Heart left ventricle (tissue), 16 donors: Measurements from ENCODE around the gene NTRK3. TPM values are rescaled to one million over a fixed set of nuclear protein-coding genes. Genes with fewer than 3 reads are reported as not detected.

Experiments used
- ATAC-seq, 4 donors: fragments of 200-7000 bp; cut with Tn5 transposase; one replicate each; pipeline ENCODE4 v1.9.1; 2020 to 2022; ENCODE audit warnings: moderate library complexity in 4 of 4, mild to moderate bottlenecking in 3 of 4, moderate number of reproducible peaks in 1 of 4
- DNase-seq, 5 donors: peaks; one replicate each; pipeline ENCODE4 v3.0.0-alpha.2; 2020
- H3K27ac ChIP-seq, 12 donors: fragments of 200-600 bp; sonication (generic) in 4 of 12; one replicate each; pipeline versions ENCODE4 v1.5.0 to v1.8.0; 2016 to 2022; ENCODE audit warnings: mild to moderate bottlenecking in 2 of 12
- H3K27me3 ChIP-seq, 9 donors: fragments of 200-600 bp; sonication (generic) in 2 of 9; one replicate each; pipeline versions ENCODE4 v1.5.1 to v1.8.0; 2016 to 2022; ENCODE audit warnings: mild to moderate bottlenecking in 3 of 9
- H3K36me3 ChIP-seq, 9 donors: fragments of 200-600 bp; sonication (generic) in 2 of 9; one replicate each; pipeline versions ENCODE4 v1.5.0 to v1.8.0; 2018 to 2022; ENCODE audit warnings: mild to moderate bottlenecking in 2 of 9
- H3K4me1 ChIP-seq, 12 donors: fragments of 200-600 bp; sonication (generic) in 4 of 12; one replicate each; pipeline versions ENCODE4 v1.5.0 to v1.8.0; 2016 to 2022; ENCODE audit warnings: mild to moderate bottlenecking in 3 of 12
- H3K4me3 ChIP-seq, 12 donors: fragments of 200-600 bp; sonication (generic) in 4 of 12; one replicate each; pipeline versions ENCODE4 v1.5.0 to v1.8.0; 2017 to 2022; ENCODE audit warnings: mild to moderate bottlenecking in 9 of 12, moderate library complexity in 4 of 12
- H3K9me3 ChIP-seq, 12 donors: fragments of 200-600 bp; sonication (generic) in 4 of 12; one replicate each; pipeline versions ENCODE4 v1.5.0 to v1.8.0; 2016 to 2022; ENCODE audit warnings: mild to moderate bottlenecking in 1 of 12
- POLR2A ChIP-seq, 2 donors: fragments of 450-650 bp; IDR thresholded peaks; one replicate each; pipeline ENCODE4 v1.6.1; 2017; ENCODE audit warnings: antibody characterized with exemption in 2 of 2, mild to moderate bottlenecking in 2 of 2, moderate library complexity in 2 of 2
- WGBS, 4 donors: extraction: QIAGEN DNeasy Blood & Tissue Kit in 2 of 4; methylation state at CpG; one replicate each; pipeline versions ENCODE4 v1.1.5 to v1.1.7; 2013 to 2018; 5-methylcytosine and 5-hydroxymethylcytosine counted together
- intact Hi-C, 10 donors: fragments of 100-400 bp; cut with DNase I; formaldehyde crosslinking; loops; one replicate each; pipeline versions ENCODE4 v1.11.1 to v1.14.2; 2022
- polyA plus RNA-seq, 2 donors: library from polyadenylated mRNA; stranded (reverse); fragments of 200-250 nt; gene quantifications; one replicate each; pipeline ENCODE4 v1.2.3, GENCODE V29; 2013
- total RNA-seq, 9 donors: library from RNA; depleted of rRNA in 2 of 9; stranded (reverse); fragments of >200 nt in 2 of 9; fragmentation: NEBNext Ultra II Directional in 3 of 9; extraction: Animal tissue kit (Norgen Biotek cat#: 25700) in 3 of 9; gene quantifications; one replicate each; pipeline versions ENCODE4 v1.1.0 to v1.2.4, GENCODE V29; 2016 to 2023
- TF ChIP-seq, protein P1 (sequence below), 12 donors: fragments of 200-600 bp; sonication (generic) in 4 of 12; IDR thresholded peaks; one replicate each; pipeline versions ENCODE4 v1.5.0 to v1.8.0; 2018 to 2022; ENCODE audit warnings: antibody characterized with exemption in 12 of 12, mild to moderate bottlenecking in 5 of 12
- donor health status: ischemic (EF 13 %, LVEDD 7.1; RV severe dilation, severe dysfunction).
- donor health status: healthy with polysubstance abuse.
- donor health status: DM: no; HTN: yes; CAD: no.
- donor health status: DM: no; HTN: no; CAD: no.
- donor health status: ischemic (EF 25% LVEDD 6.9; RV normal size, moderate dysfunction).
- donor health status: ischemic (EF 25% LVEDD 5.7; RV mildly dilated, moderate dysfunction).
- donor health status: healthy.
- donor health status: DM: yes; HTN: yes; CAD: no.
- donor health status: ischemic (EF 35%, LVEDD 5.7; RV mildly dilated, moderate dysfunction).
- donor health status: nonischemic (EF 11% LVEDD 7.7; RV severe dilation, severe dysfunction).
- donor health status: DM: yes; HTN: yes; CAD: no.
- donor health status: PGD.
- donor health status: ischemic (EF 29% LVEDD 5.4; RV normal size, mild dysfunction).
- donor health status: nonischemic (EF 23%, LVEDD 6.1; RV moderate dilation, normal function).

Gene NTRK3
- total and polyA plus RNA-seq, 11 donors, result 0.53 to 6.8 (median 2.0) TPM

DNA sequence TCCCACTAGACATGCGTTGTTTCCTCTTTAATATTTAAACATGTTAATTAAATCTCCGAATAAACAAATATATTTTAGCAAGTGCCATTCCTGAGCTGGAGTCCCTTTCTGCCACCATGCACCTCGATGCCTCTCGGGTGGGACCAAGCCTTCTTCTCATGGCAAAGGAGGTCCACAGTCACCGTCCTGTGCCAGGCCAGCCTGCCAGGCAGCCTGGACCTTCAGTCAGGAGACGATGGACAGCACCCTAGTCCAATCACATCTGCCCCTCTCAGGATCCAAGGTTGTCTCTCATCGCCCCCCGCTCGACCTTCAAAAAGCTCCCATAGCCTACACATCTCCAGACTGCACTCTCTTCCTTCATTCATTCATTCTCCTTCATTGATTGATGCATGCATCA, 22.6 kb downstream of the NTRK3 start:
- Histone ChIP-seq H3K4me1 (no peaks in the 10 kb centered on the region), H3K27ac (no peak overlapping the region), H3K4me3 (no peak overlapping the region), H3K9me3 (peaks cover 0 to 5% (median 0%) of the 10 kb centered on the region in 12 donors), H3K36me3 (no peaks in the 10 kb centered on the region), H3K27me3 (peaks cover 0 to 6% (median 0%) of the 10 kb centered on the region in 9 donors)
- 84 to 87% (median 85%) methylated on average over 9 of the region's 9 CpGs for WGBS, 4 donors
- TF ChIP-seq POLR2A (IDR thresholded peaks at IDR 0.05), result no peak
- TF ChIP-seq, protein P1, sequence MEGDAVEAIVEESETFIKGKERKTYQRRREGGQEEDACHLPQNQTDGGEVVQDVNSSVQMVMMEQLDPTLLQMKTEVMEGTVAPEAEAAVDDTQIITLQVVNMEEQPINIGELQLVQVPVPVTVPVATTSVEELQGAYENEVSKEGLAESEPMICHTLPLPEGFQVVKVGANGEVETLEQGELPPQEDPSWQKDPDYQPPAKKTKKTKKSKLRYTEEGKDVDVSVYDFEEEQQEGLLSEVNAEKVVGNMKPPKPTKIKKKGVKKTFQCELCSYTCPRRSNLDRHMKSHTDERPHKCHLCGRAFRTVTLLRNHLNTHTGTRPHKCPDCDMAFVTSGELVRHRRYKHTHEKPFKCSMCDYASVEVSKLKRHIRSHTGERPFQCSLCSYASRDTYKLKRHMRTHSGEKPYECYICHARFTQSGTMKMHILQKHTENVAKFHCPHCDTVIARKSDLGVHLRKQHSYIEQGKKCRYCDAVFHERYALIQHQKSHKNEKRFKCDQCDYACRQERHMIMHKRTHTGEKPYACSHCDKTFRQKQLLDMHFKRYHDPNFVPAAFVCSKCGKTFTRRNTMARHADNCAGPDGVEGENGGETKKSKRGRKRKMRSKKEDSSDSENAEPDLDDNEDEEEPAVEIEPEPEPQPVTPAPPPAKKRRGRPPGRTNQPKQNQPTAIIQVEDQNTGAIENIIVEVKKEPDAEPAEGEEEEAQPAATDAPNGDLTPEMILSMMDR (IDR thresholded peaks at IDR 0.05), result no peak
- intact Hi-C loops, result loop anchor here in 1 of 10 donors (10.0 kb wide), 1 partner anchor 279 kb away; no protein-coding TSS in a partner anchor
- DNase-seq (no peak), ATAC-seq (no peak)

DNA sequence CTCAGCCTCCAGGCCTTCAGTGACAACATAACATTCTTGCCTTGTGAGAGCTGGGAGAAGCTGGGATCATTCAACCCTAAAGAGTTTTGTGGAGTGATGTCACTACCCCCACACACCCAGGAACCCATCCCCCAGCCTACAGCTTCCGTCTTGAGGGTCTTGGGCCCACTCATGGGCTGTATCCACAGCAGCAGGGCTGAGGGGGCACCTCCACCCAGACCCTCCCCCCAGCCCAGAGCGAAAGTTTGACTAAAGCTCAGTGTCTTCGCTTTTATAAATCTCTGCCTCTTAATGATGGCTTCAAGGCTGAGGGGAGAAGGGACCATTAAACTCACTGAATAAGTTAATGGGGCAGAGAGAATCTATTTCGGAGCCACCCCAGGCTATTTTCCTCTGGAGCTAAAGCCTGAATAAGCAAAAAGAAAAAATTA, 23.8 kb downstream of the NTRK3 start:
- Histone ChIP-seq H3K36me3 (no peaks in the 10 kb centered on the region), H3K27ac (no peak overlapping the region), H3K4me1 (no peaks in the 10 kb centered on the region), H3K27me3 (peaks cover 0 to 6% (median 0%) of the 10 kb centered on the region in 9 donors), H3K9me3 (peaks cover 0 to 4% (median 0%) of the 10 kb centered on the region in 12 donors), H3K4me3 (no peak overlapping the region)
- DNase-seq, result no peak
- WGBS, 4 donors, result 80 to 90% (median 84%) methylated on average over 3 to 4 of the region's 4 CpGs
- no peak for ATAC-seq
- TF ChIP-seq, protein P1 (IDR thresholded peaks at IDR 0.05), result no peak
- intact Hi-C loops, result loop anchor here in 1 of 10 donors (10.0 kb wide), 1 partner anchor 278 kb away; no protein-coding TSS in a partner anchor

DNA sequence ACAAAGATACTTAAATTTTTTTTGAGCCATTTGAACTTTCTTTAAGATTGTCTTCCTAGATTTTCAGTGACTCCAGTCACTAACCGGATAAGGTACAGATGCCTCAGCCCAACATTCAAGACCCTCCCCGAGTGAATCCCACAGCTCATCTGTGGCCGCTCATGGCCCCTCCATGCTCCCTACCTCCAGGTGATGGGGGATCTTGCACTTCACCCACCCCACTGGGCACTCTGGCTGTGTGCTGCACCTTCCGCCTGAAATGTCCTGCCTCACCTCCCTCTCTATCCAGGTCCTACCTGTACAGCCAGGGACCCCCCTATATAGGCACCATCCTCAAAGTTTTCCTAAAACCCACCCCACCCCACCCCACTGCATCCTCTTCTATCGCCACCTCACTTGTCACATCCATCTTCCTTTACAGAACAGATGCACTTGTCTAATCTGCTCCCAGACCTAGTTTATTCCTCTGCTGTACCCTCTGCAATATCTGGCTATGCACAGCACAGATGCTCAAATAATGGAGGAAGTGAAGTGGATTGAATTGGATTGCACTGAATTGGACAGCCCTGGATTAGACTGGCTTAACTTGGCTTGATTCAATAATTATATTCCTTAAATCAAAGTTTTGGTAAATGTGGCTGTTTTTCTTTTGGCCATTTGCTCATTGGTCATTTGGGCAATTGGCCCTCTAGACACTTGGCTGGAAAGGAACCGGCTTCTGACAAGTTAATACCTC, 24.5 kb downstream of the NTRK3 start:
- no peak overlapping the region for H3K4me3 ChIP-seq
- peaks cover 0 to 6% (median 0%) of the 10 kb centered on the region in 9 donors for H3K27me3 ChIP-seq
- intact Hi-C loops, result loop anchor here in 1 of 10 donors (10.0 kb wide), 1 partner anchor 277 kb away; no protein-coding TSS in a partner anchor
- H3K27ac ChIP-seq, result no peak overlapping the region
- H3K36me3 ChIP-seq, result no peaks in the 10 kb centered on the region
- H3K9me3 ChIP-seq, result no peaks in the 10 kb centered on the region
- no peak for ATAC-seq
- TF ChIP-seq, protein P1 (IDR thresholded peaks at IDR 0.05), result no peak
- no peak for TF ChIP-seq POLR2A (IDR thresholded peaks at IDR 0.05)
- no peak for DNase-seq
- 89 to 93% (median 91%) methylated on average over 6 of the region's 6 CpGs for WGBS, 4 donors
- H3K4me1 ChIP-seq, result no peaks in the 10 kb centered on the region

DNA sequence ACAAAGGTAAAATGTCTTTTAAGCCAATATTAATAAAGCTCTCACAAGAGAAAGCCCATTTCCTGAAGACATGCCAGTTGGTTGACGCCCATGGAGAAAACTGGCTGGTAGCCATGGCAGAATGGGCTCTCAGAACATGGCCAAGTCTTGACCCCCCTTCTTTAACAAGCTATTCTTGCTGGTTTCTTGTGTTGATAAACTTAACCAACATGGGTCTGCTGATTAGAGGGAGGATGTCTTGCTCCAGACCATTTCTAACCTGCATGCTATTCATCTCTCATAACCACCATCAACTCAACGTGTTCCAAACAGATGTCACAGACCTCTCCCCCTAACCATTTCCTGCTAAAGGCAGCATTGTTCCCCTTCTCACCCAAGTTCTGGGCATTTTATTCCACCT, 25.7 kb downstream of the NTRK3 start:
- WGBS, 4 donors, result 47 to 51% (median 50%) methylated on average over 2 of the region's 2 CpGs
- no peak for TF ChIP-seq POLR2A (IDR thresholded peaks at IDR 0.05)
- Histone ChIP-seq H3K9me3 (no peaks in the 10 kb centered on the region), H3K27ac (no peak overlapping the region), H3K4me1 (no peaks in the 10 kb centered on the region), H3K27me3 (peaks cover 0 to 13% (median 0%) of the 10 kb centered on the region in 9 donors), H3K4me3 (no peak overlapping the region), H3K36me3 (no peaks in the 10 kb centered on the region)
- ATAC-seq (no peak), DNase-seq (no peak)
- intact Hi-C loops, result loop anchor here in 1 of 10 donors (10.0 kb wide), 1 partner anchor 276 kb away; no protein-coding TSS in a partner anchor
